HepG2 (cell line): Measurements from ENCODE around the gene AGRN. TPM values are rescaled to one million over a fixed set of nuclear protein-coding genes. Genes with fewer than 3 reads are reported as not detected.

ENCODE experiments used
- ATAC-seq: fragments of 200-7000 bp; cut with Tn5 transposase; 3 replicates; pipeline ENCODE4 v1.9.1; 2020; ENCODE audit warnings: mild to moderate bottlenecking, moderate library complexity
- BruUV-seq: library from RNA; stranded (reverse); fragments of 400-500 nt; replicated peaks from 2 replicates; lab custom pipeline; 2021; lab: Mats Ljungman, UMichigan
- CTCF ChIA-PET: fragments of 300-600 bp; formaldehyde crosslinking; extraction: SDS; loops from one replicate; lab custom pipeline; 2021; ENCODE audit warnings: low total read pairs, inconsistent platforms, low intra/inter-chr PET ratio; lab: Yijun Ruan, JAX
- POLR2A ChIA-PET: fragments of 350-600 bp; sonication (Branson Sonifier 250); formaldehyde crosslinking; loops from one replicate; lab custom pipeline; 2020; ENCODE audit warnings: antibody characterized with exemption, inconsistent platforms; lab: Yijun Ruan, JAX
- DNase-seq: peaks from one replicate; pipeline ENCODE4 v3.0.0-alpha.2; 2015; ENCODE audit warnings: low spot score
- FAIRE-seq: peaks from 3 replicates; lab custom pipeline; 2011; peaks lifted over from hg19 to GRCh38; lab: Jason Lieb, UNC
- H2AFZ ChIP-seq: one replicate; pipeline ENCODE4 v1.6.1; 2011; ENCODE audit warnings: low read length, inconsistent platforms
- H3K27ac ChIP-seq: fragments of 300-600 bp; 3 replicates; pipeline ENCODE4 v1.8.0; 2011; ENCODE audit warnings: mixed run types, mild to moderate bottlenecking, mixed read lengths, low read length, inconsistent platforms; ENCODE audit not compliant: insufficient read depth; ENCODE audit errors: extremely low read length
- H3K27me3 ChIP-seq, 2 experiments: fragments of 200-600 bp in 1 of 2; 2 replicates in 1 of 2; 3 replicates in 1 of 2; pipeline versions ENCODE4 v1.6.0 to v1.8.0; 2011; ENCODE audit warnings: low read length in 2 of 2, mild to moderate bottlenecking in 2 of 2, moderate library complexity in 2 of 2, inconsistent platforms in 1 of 2; ENCODE audit not compliant: insufficient read depth in 2 of 2, control insufficient read depth in 1 of 2
- H3K36me3 ChIP-seq, 2 experiments: fragments of 200-600 bp in 1 of 2; replicated peaks in 1 of 2; 2 replicates in 1 of 2; 3 replicates in 1 of 2; pipeline versions ENCODE4 v1.5.1 to v1.8.0; 2011; ENCODE audit warnings: low read length in 2 of 2, inconsistent platforms in 1 of 2; ENCODE audit not compliant: insufficient read depth in 2 of 2, control insufficient read depth in 1 of 2
- H3K4me1 ChIP-seq: 2 replicates; pipeline ENCODE4 v1.5.1; 2012; ENCODE audit warnings: low read length, inconsistent platforms; ENCODE audit not compliant: insufficient read depth
- H3K4me2 ChIP-seq: 2 replicates; pipeline ENCODE4 v1.6.0; 2011; ENCODE audit warnings: low read depth, low read length, inconsistent platforms
- H3K4me3 ChIP-seq, 3 experiments: fragments of 200-600 bp in 1 of 3; sonication (generic), shearing (Covaris generic) in 1 of 3; replicated peaks in 1 of 3; 2 replicates each; pipeline ENCODE4 v1.5.1; 2011 to 2016; ENCODE audit warnings: low read length in 3 of 3, inconsistent platforms in 2 of 3, low read depth in 2 of 3, mild to moderate bottlenecking in 2 of 3, control low read depth in 1 of 3, mixed read lengths in 1 of 3; ENCODE audit not compliant: insufficient read depth in 1 of 3
- H3K79me2 ChIP-seq: one replicate; pipeline ENCODE4 v1.6.1; 2011; ENCODE audit warnings: low read length, inconsistent platforms; ENCODE audit not compliant: insufficient read depth
- H3K9ac ChIP-seq: 2 replicates; pipeline ENCODE4 v1.6.0; 2011; ENCODE audit warnings: mild to moderate bottlenecking, low read depth, low read length, inconsistent platforms; ENCODE audit not compliant: insufficient read depth
- H3K9me3 ChIP-seq: 2 replicates; pipeline ENCODE4 v1.5.1; 2012; ENCODE audit warnings: mild to moderate bottlenecking, low read length
- H4K20me1 ChIP-seq: 2 replicates; pipeline ENCODE4 v1.6.0; 2011; ENCODE audit warnings: inconsistent platforms, mild to moderate bottlenecking, low read length, moderate library complexity; ENCODE audit not compliant: insufficient read depth
- HHEX ChIP-seq: IDR thresholded peaks from 2 replicates; pipeline ENCODE4 v1.6.1; 2016; ENCODE audit warnings: control low read depth
- KLF6 ChIP-seq: IDR thresholded peaks from 2 replicates; pipeline ENCODE4 v1.8.0; 2016; ENCODE audit warnings: missing biosample characterization, missing genetic modification reagents
- MED8 ChIP-seq: sonication (generic); formaldehyde crosslinking; IDR thresholded peaks from 2 replicates; pipeline ENCODE4 v1.8.1; 2023; ENCODE audit warnings: mild to moderate bottlenecking, missing genetic modification reagents; ENCODE audit not compliant: insufficient replicate concordance
- RORA ChIP-seq: sonication (generic); formaldehyde crosslinking; IDR thresholded peaks from 2 replicates; pipeline ENCODE4 v1.5.0; 2020; ENCODE audit warnings: mild to moderate bottlenecking, missing genetic modification reagents, moderate library complexity
- SOX5 ChIP-seq: IDR thresholded peaks from 2 replicates; pipeline ENCODE4 v1.6.1; 2016; ENCODE audit warnings: borderline replicate concordance
- TBX3 ChIP-seq: fragments of 450-650 bp; IDR thresholded peaks from 2 replicates; pipeline ENCODE4 v1.6.1; 2017; ENCODE audit warnings: antibody characterized with exemption, mild to moderate bottlenecking, inconsistent platforms, borderline replicate concordance
- TSC22D2 ChIP-seq: sonication (generic); formaldehyde crosslinking; IDR thresholded peaks from 2 replicates; pipeline ENCODE4 v1.5.1; 2020; ENCODE audit warnings: missing genetic modification reagents, mild to moderate bottlenecking, borderline replicate concordance
- ZNF383 ChIP-seq: sonication (generic); formaldehyde crosslinking; IDR thresholded peaks from 2 replicates; pipeline ENCODE4 v1.4.0; 2020; ENCODE audit warnings: missing genetic modification reagents, mild to moderate bottlenecking, borderline replicate concordance
- WGBS: methylation state at CpG from one replicate; pipeline ENCODE4 v1.1.6; 2017; ENCODE audit warnings: low lambda C conversion rate; 5-methylcytosine and 5-hydroxymethylcytosine counted together
- in situ Hi-C: cut with HindIII; loops from 2 replicates; pipeline ENCODE4 v1.10.0; 2017; ENCODE audit warnings: low pct_unique_long_range_greater_than_20kb; ENCODE audit not compliant: extremely low pct_ligation_motif_present
- intact Hi-C: fragments of 100-400 bp; cut with micrococcal nuclease; formaldehyde crosslinking; loops from one replicate; pipeline ENCODE4 v1.10.0; 2022; ENCODE audit not compliant: unreplicated experiment
- polyA plus RNA-seq, 8 experiments: library from polyadenylated mRNA; depleted of rRNA in 3 of 8; stranded (reverse) in 7 of 8; unstranded in 1 of 8; fragments of >200 nt; fragmentation: Illumina TruSeq in 4 of 8; extraction: Trizol in 4 of 8; gene quantifications; 2 replicates each; pipeline versions ENCODE4 v1.2.1 to v1.2.3, GENCODE V29; 2011 to 2016; ENCODE audit warnings: low read depth in 4 of 8, missing spikeins in 1 of 8, mixed read lengths in 1 of 8; ENCODE audit not compliant: insufficient read depth in 1 of 8
- total RNA-seq, 5 experiments: library from RNA; depleted of rRNA; stranded (reverse); fragments of >200 nt; fragmentation: Illumina TruSeq; extraction: Trizol; gene quantifications; 2 replicates each; pipeline ENCODE4 v1.2.3, GENCODE V29; 2016; ENCODE audit warnings: low read depth in 1 of 5
- TF ChIP-seq, protein P1 (sequence below): sonication (generic); formaldehyde crosslinking; IDR thresholded peaks from 2 replicates; pipeline ENCODE4 v1.4.0; 2020; ENCODE audit warnings: missing genetic modification reagents
- TF ChIP-seq, protein P2 (sequence below): sonication (generic); formaldehyde crosslinking; IDR thresholded peaks from 2 replicates; pipeline ENCODE4 v1.4.0; 2020; ENCODE audit warnings: mild to moderate bottlenecking, low read depth, missing genetic modification reagents
- TF ChIP-seq, protein P3 (sequence below): sonication (generic); formaldehyde crosslinking; IDR thresholded peaks from 2 replicates; pipeline ENCODE4 v1.4.0; 2020; ENCODE audit warnings: missing genetic modification reagents
- TF ChIP-seq, protein P4 (sequence below): IDR thresholded peaks from 2 replicates; pipeline ENCODE4 v1.6.1; 2016; ENCODE audit warnings: missing compliant biosample characterization, missing genetic modification reagents, borderline replicate concordance

AGRN gene
- total and polyA plus RNA-seq, 2 of the 13 experiments (the other 11 are each of a cell fraction or from before 2014, with no cell fraction given): 29.8 to 65.2 TPM

DNA sequence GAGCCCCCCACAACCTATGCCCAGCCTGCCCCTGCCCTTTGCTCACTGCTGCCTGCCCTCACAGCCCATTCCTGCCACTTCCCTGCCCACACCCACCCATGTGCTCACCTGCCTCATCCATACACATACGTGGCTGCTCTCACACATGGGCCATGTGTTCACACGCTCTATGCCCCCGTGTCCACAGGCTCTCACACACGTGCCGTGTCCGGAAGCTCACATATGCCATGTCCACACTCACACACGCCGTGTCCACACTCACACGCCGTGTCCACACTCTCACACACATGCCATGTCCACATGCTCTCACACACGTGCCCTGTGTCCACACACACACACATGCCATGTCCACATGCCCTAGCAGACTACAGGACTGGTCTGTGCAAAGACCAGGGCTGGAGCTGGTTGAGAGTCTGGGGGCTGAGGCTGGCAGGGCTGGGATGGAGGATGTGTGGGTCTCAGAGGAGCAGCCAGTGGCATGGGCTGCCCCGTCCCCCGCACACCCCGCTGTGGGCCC lies 54.8 kb downstream of the AGRN start:
- no peaks in the 10 kb centered on the region for H3K9me3 ChIP-seq
- WGBS: 33% methylated on average over 11 of the region's 14 CpGs
- no peaks in the 10 kb centered on the region for H4K20me1 ChIP-seq
- no peak for ATAC-seq
- peaks cover 34 to 60% of the 10 kb centered on the region in 2 experiments for H3K27me3 ChIP-seq
- CTCF ChIA-PET: no interaction called here
- BruUV-seq: no TSS peak
- intact Hi-C loops (no loop called here), in situ Hi-C loops (no loop called here)
- H3K27ac ChIP-seq: no peak overlapping the region
- H3K4me2 ChIP-seq: no peak overlapping the region
- no peaks in the 10 kb centered on the region for H3K79me2 ChIP-seq
- no peak overlapping the region for H2AFZ ChIP-seq
- POLR2A ChIA-PET: no interaction called here
- FAIRE-seq: no peak
- peaks cover 40% of the 10 kb centered on the region for H3K4me1 ChIP-seq
- no peaks in the 10 kb centered on the region for H3K36me3 ChIP-seq
- H3K9ac ChIP-seq: no peak overlapping the region
- no peak overlapping the region; a peak in 1 of 6 replicates for H3K4me3 ChIP-seq
- no peak for DNase-seq
- TF ChIP-seq, protein P1, sequence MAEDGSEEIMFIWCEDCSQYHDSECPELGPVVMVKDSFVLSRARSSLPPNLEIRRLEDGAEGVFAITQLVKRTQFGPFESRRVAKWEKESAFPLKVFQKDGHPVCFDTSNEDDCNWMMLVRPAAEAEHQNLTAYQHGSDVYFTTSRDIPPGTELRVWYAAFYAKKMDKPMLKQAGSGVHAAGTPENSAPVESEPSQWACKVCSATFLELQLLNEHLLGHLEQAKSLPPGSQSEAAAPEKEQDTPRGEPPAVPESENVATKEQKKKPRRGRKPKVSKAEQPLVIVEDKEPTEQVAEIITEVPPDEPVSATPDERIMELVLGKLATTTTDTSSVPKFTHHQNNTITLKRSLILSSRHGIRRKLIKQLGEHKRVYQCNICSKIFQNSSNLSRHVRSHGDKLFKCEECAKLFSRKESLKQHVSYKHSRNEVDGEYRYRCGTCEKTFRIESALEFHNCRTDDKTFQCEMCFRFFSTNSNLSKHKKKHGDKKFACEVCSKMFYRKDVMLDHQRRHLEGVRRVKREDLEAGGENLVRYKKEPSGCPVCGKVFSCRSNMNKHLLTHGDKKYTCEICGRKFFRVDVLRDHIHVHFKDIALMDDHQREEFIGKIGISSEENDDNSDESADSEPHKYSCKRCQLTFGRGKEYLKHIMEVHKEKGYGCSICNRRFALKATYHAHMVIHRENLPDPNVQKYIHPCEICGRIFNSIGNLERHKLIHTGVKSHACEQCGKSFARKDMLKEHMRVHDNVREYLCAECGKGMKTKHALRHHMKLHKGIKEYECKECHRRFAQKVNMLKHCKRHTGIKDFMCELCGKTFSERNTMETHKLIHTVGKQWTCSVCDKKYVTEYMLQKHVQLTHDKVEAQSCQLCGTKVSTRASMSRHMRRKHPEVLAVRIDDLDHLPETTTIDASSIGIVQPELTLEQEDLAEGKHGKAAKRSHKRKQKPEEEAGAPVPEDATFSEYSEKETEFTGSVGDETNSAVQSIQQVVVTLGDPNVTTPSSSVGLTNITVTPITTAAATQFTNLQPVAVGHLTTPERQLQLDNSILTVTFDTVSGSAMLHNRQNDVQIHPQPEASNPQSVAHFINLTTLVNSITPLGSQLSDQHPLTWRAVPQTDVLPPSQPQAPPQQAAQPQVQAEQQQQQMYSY: peak; percentile 75; the same call in 1 of the 2 replicates
- no peak for TF ChIP-seq HHEX
- no peak for TF ChIP-seq RORA (CRISPR knock-in tag)
- TF ChIP-seq TBX3: no peak
- TF ChIP-seq SOX5 (CRISPR knock-in tag): no peak
- TF ChIP-seq, protein P2, sequence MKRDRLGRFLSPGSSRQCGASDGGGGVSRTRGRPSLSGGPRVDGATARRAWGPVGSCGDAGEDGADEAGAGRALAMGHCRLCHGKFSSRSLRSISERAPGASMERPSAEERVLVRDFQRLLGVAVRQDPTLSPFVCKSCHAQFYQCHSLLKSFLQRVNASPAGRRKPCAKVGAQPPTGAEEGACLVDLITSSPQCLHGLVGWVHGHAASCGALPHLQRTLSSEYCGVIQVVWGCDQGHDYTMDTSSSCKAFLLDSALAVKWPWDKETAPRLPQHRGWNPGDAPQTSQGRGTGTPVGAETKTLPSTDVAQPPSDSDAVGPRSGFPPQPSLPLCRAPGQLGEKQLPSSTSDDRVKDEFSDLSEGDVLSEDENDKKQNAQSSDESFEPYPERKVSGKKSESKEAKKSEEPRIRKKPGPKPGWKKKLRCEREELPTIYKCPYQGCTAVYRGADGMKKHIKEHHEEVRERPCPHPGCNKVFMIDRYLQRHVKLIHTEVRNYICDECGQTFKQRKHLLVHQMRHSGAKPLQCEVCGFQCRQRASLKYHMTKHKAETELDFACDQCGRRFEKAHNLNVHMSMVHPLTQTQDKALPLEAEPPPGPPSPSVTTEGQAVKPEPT (CRISPR knock-in tag): no peak
- TF ChIP-seq, protein P3, sequence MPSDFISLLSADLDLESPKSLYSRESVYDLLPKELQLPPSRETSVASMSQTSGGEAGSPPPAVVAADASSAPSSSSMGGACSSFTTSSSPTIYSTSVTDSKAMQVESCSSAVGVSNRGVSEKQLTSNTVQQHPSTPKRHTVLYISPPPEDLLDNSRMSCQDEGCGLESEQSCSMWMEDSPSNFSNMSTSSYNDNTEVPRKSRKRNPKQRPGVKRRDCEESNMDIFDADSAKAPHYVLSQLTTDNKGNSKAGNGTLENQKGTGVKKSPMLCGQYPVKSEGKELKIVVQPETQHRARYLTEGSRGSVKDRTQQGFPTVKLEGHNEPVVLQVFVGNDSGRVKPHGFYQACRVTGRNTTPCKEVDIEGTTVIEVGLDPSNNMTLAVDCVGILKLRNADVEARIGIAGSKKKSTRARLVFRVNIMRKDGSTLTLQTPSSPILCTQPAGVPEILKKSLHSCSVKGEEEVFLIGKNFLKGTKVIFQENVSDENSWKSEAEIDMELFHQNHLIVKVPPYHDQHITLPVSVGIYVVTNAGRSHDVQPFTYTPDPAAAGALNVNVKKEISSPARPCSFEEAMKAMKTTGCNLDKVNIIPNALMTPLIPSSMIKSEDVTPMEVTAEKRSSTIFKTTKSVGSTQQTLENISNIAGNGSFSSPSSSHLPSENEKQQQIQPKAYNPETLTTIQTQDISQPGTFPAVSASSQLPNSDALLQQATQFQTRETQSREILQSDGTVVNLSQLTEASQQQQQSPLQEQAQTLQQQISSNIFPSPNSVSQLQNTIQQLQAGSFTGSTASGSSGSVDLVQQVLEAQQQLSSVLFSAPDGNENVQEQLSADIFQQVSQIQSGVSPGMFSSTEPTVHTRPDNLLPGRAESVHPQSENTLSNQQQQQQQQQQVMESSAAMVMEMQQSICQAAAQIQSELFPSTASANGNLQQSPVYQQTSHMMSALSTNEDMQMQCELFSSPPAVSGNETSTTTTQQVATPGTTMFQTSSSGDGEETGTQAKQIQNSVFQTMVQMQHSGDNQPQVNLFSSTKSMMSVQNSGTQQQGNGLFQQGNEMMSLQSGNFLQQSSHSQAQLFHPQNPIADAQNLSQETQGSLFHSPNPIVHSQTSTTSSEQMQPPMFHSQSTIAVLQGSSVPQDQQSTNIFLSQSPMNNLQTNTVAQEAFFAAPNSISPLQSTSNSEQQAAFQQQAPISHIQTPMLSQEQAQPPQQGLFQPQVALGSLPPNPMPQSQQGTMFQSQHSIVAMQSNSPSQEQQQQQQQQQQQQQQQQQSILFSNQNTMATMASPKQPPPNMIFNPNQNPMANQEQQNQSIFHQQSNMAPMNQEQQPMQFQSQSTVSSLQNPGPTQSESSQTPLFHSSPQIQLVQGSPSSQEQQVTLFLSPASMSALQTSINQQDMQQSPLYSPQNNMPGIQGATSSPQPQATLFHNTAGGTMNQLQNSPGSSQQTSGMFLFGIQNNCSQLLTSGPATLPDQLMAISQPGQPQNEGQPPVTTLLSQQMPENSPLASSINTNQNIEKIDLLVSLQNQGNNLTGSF (CRISPR knock-in tag): no peak
- no peak for TF ChIP-seq KLF6 (CRISPR knock-in tag)
- no peak for TF ChIP-seq TSC22D2 (CRISPR knock-in tag)
- no peak for TF ChIP-seq MED8 (CRISPR knock-in tag)
- TF ChIP-seq ZNF383 (CRISPR knock-in tag): no peak
- TF ChIP-seq, protein P4, sequence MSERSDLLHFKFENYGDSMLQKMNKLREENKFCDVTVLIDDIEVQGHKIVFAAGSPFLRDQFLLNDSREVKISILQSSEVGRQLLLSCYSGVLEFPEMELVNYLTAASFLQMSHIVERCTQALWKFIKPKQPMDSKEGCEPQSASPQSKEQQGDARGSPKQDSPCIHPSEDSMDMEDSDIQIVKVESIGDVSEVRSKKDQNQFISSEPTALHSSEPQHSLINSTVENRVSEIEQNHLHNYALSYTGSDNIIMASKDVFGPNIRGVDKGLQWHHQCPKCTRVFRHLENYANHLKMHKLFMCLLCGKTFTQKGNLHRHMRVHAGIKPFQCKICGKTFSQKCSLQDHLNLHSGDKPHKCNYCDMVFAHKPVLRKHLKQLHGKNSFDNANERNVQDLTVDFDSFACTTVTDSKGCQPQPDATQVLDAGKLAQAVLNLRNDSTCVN (CRISPR knock-in tag): no peak
